PFSK-1 (cell line): ENCODE measurements around the gene PTPN14.

Source experiments
- FOXP2 ChIP-seq: optimal IDR thresholded peaks from 2 replicates; pipeline ENCODE3; 2011; ENCODE audit warnings: borderline replicate concordance, control low read depth, inconsistent platforms; ENCODE audit not compliant: insufficient read depth; ENCODE audit errors: extremely low read length, extremely low read depth
- POLR2AphosphoS5 ChIP-seq: IDR thresholded peaks from 2 replicates; pipeline ENCODE4 v1.6.1; 2012; ENCODE audit warnings: low read depth, mild to moderate bottlenecking, control low read depth, low read length, moderate library complexity
- SIN3A ChIP-seq: IDR thresholded peaks from 2 replicates; pipeline ENCODE4 v1.6.1; 2012; ENCODE audit warnings: mild to moderate bottlenecking, low read length, moderate library complexity, borderline replicate concordance; ENCODE audit not compliant: insufficient read depth
- TAF1 ChIP-seq: IDR thresholded peaks from 2 replicates; pipeline ENCODE4 v1.6.1; 2012; ENCODE audit warnings: low read length, control low read depth, borderline replicate concordance; ENCODE audit not compliant: insufficient read depth
- TF ChIP-seq, protein P1 (sequence below), 2 experiments: IDR thresholded peaks; 2 replicates each; pipeline versions ENCODE4 v1.6.1 to v1.8.0; 2011 to 2012; ENCODE audit warnings: low read depth in 2 of 2, low read length in 2 of 2, control low read depth in 1 of 2, inconsistent platforms in 1 of 2, mild to moderate bottlenecking in 1 of 2, moderate library complexity in 1 of 2; ENCODE audit not compliant: insufficient read depth in 1 of 2

Gene PTPN14

DNA sequence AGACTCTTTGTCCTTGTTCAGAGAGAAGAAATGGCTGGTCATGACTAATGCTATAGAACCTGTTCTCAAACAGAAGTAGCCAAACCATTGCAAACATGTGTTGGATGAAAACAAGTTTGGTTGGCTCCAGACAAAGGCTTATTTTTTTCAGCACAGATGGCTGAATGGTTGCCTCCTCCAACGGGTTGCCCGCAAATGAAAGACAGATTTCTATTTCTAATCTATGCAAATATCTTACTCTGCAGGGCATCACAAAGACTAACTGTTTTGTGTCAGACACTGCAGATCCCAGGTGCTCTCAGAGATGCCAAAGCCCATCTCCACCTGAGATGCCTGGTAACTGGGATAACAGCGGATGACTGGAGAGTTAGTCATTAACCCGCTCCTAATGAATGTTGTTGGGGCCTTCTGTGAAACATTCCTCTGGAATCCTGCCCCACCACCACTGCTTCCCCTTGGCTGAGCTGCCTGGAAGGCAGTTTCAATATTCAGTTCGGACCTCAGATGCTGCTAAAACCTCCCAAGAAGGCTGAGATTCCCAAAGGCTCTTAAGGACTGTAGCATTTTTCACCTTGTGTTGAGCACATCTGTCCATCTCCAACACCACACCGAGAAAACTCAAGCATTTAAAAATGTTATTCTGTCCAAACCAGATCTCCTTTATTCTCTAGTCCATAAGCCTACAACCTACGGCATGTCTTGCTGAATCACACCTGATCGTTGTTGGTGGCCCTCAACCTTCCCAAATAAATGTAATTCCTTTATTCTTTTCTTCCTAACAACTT is 104.4 kb downstream of the PTPN14 start:
- TF ChIP-seq FOXP2 (no peak), SIN3A (no peak), POLR2AphosphoS5 (no peak), TAF1 (no peak)
- TF ChIP-seq, protein P1, sequence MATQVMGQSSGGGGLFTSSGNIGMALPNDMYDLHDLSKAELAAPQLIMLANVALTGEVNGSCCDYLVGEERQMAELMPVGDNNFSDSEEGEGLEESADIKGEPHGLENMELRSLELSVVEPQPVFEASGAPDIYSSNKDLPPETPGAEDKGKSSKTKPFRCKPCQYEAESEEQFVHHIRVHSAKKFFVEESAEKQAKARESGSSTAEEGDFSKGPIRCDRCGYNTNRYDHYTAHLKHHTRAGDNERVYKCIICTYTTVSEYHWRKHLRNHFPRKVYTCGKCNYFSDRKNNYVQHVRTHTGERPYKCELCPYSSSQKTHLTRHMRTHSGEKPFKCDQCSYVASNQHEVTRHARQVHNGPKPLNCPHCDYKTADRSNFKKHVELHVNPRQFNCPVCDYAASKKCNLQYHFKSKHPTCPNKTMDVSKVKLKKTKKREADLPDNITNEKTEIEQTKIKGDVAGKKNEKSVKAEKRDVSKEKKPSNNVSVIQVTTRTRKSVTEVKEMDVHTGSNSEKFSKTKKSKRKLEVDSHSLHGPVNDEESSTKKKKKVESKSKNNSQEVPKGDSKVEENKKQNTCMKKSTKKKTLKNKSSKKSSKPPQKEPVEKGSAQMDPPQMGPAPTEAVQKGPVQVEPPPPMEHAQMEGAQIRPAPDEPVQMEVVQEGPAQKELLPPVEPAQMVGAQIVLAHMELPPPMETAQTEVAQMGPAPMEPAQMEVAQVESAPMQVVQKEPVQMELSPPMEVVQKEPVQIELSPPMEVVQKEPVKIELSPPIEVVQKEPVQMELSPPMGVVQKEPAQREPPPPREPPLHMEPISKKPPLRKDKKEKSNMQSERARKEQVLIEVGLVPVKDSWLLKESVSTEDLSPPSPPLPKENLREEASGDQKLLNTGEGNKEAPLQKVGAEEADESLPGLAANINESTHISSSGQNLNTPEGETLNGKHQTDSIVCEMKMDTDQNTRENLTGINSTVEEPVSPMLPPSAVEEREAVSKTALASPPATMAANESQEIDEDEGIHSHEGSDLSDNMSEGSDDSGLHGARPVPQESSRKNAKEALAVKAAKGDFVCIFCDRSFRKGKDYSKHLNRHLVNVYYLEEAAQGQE (IDR thresholded peaks at IDR 0.05; ENCODE audit: insufficient read depth in 1 of 2, low read depth in 2 of 2, low read length in 2 of 2) = no peak

GRCh38 chr1:214445831-214446614 is 105.4 kb downstream of the PTPN14 start:
- TF ChIP-seq, protein P1 (IDR thresholded peaks at IDR 0.05; ENCODE audit: insufficient read depth in 1 of 2, low read depth in 2 of 2, low read length in 2 of 2) = no peak
- TF ChIP-seq SIN3A = no peak
- no peak for TF ChIP-seq POLR2AphosphoS5
- no peak for TF ChIP-seq FOXP2
- TF ChIP-seq TAF1 = no peak

DNA sequence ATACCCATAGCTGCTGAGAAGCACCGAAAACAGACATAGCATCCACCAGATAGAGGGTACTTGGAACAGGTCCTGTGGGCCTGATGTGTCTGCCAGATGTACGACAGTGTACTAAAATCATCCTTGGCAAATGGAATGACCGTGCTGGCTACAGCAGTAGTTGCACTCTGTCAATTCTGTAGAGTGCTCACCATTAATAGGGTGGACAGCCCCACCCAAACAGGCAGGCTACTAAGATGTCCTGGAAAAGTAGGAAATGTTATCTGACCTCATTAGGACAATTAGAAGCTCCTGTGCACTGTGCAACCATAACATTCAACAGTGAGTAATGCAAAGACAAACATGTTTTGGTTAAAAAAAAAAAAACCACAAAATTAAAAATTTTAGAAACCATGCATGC is 106.2 kb downstream of the PTPN14 start:
- TF ChIP-seq TAF1 = no peak
- TF ChIP-seq, protein P1 (IDR thresholded peaks at IDR 0.05; ENCODE audit: insufficient read depth in 1 of 2, low read depth in 2 of 2, low read length in 2 of 2) = no peak
- no peak for TF ChIP-seq POLR2AphosphoS5
- TF ChIP-seq FOXP2 = no peak
- no peak for TF ChIP-seq SIN3A

DNA sequence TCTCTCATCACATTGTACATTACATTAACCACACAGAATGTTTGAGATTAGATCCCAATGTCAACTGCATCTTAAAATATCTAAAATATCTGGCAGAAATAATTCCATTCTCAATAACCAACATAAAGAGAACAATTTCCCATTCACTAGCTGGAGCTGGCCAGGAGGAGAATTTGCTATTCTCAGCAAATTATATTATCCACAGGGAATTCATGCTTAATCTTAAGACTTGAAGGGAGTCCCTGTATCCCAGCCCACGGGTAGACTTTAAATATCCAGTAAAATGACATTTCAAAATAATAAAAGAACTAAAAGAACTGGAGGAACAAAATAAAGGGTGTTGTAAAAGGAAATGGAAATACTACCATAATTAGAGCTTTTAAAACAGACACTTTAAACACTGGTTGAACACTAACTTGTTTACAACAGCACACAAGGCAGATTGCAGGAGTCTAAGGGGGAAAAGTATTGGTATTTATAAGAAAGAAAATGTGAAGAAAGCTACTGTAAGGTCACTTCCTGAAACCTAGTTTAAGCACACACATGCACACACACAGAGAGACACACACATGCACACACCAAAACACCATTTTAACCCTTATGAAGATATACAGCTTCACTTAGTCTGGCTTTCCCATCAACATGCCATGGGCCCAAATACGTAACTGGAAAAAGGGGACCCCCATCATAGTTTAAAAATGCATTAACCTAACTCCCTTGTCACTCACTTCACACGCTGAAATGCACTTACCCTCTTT is 107.0 kb downstream of the PTPN14 start:
- no peak for TF ChIP-seq POLR2AphosphoS5
- no peak for TF ChIP-seq FOXP2
- no peak for TF ChIP-seq SIN3A
- TF ChIP-seq, protein P1 (IDR thresholded peaks at IDR 0.05; ENCODE audit: insufficient read depth in 1 of 2, low read depth in 2 of 2, low read length in 2 of 2) = no peak
- TF ChIP-seq TAF1 = no peak
